RWPE2 (cell line): ENCODE results near the gene ALDH3B1.
A peak's percentile ranks its signal among the peaks of the same experiment; 100 is the strongest.

Experiments
- ATAC-seq: fragments of 200-7000 bp; cut with Tn5 transposase; 3 replicates; pipeline ENCODE4 v1.9.1; 2021; ENCODE audit warnings: low read depth
- DNase-seq: peaks from one replicate; pipeline ENCODE4 v3.0.0-alpha.2; 2020; ENCODE audit warnings: low spot score
- H3K27ac ChIP-seq: fragments of 450-650 bp; 2 replicates; pipeline ENCODE4 v1.5.1; 2017; ENCODE audit warnings: mild to moderate bottlenecking; ENCODE audit not compliant: poor library complexity, severe bottlenecking
- H3K27me3 ChIP-seq: fragments of 250-450 bp; sonication (Bioruptor Pico); 2 replicates; pipeline ENCODE4 v1.5.1; 2021; ENCODE audit warnings: mild to moderate bottlenecking, moderate library complexity; ENCODE audit not compliant: insufficient read depth, poor library complexity, severe bottlenecking
- H3K36me3 ChIP-seq: fragments of 250-450 bp; sonication (Bioruptor Pico); 2 replicates; pipeline ENCODE4 v1.5.1; 2020; ENCODE audit warnings: low read depth, mild to moderate bottlenecking, moderate library complexity
- H3K4me1 ChIP-seq: fragments of 250-450 bp; sonication (Bioruptor Pico); 2 replicates; pipeline ENCODE4 v1.5.1; 2021; ENCODE audit warnings: mild to moderate bottlenecking, moderate library complexity; ENCODE audit not compliant: insufficient read depth, poor library complexity, severe bottlenecking
- H3K4me3 ChIP-seq: fragments of 250-450 bp; sonication (Bioruptor Pico); 2 replicates; pipeline ENCODE4 v1.5.1; 2021; ENCODE audit warnings: mild to moderate bottlenecking, moderate library complexity; ENCODE audit not compliant: severe bottlenecking
- H3K9me3 ChIP-seq: fragments of 250-450 bp; sonication (Bioruptor Pico); 2 replicates; pipeline ENCODE4 v1.5.1; 2021; ENCODE audit warnings: mild to moderate bottlenecking, moderate library complexity; ENCODE audit not compliant: severe bottlenecking
- CTCF ChIP-seq: fragments of 450-650 bp; IDR thresholded peaks from one replicate; pipeline ENCODE4 v1.5.1; 2017; ENCODE audit warnings: mild to moderate bottlenecking, moderate library complexity; ENCODE audit not compliant: poor library complexity, severe bottlenecking

ALDH3B1 gene

GRCh38 chr11:68012843-68013610 is 2.9 kb downstream of the ALDH3B1 start:
- TF ChIP-seq CTCF: no peak
- Histone ChIP-seq H3K27ac (peak overlapping the region; percentile 94), H3K9me3 (no peaks in the 10 kb centered on the region), H3K4me1 (peaks cover 57% of the 10 kb centered on the region), H3K36me3 (no peaks in the 10 kb centered on the region), H3K4me3 (no peak overlapping the region), H3K27me3 (no peaks in the 10 kb centered on the region)
- ATAC-seq (peak; percentile 71), DNase-seq (peak; percentile 92)

GRCh38 chr11:68013611-68014156 is 3.6 kb downstream of the ALDH3B1 start:
- Histone ChIP-seq H3K27ac (peak overlapping the region; percentile 94), H3K36me3 (no peaks in the 10 kb centered on the region), H3K4me3 (no peak overlapping the region), H3K9me3 (no peaks in the 10 kb centered on the region), H3K27me3 (no peaks in the 10 kb centered on the region), H3K4me1 (peaks cover 53% of the 10 kb centered on the region)
- DNase-seq (no peak), ATAC-seq (no peak)
- no peak for TF ChIP-seq CTCF

GRCh38 chr11:68014157-68014946 is 4.2 kb downstream of the ALDH3B1 start:
- peaks cover 48% of the 10 kb centered on the region for H3K4me1 ChIP-seq
- no peaks in the 10 kb centered on the region for H3K36me3 ChIP-seq
- no peaks in the 10 kb centered on the region for H3K9me3 ChIP-seq
- H3K4me3 ChIP-seq: no peak overlapping the region
- peak overlapping the region; percentile 94 for H3K27ac ChIP-seq
- DNase-seq (peak; percentile 95), ATAC-seq (peak; percentile 62)
- TF ChIP-seq CTCF: no peak
- no peaks in the 10 kb centered on the region for H3K27me3 ChIP-seq

GRCh38 chr11:68014947-68015447 is 4.9 kb downstream of the ALDH3B1 start:
- Histone ChIP-seq H3K27ac (peak overlapping the region; percentile 94), H3K27me3 (no peaks in the 10 kb centered on the region), H3K36me3 (no peaks in the 10 kb centered on the region), H3K4me1 (peaks cover 42% of the 10 kb centered on the region), H3K9me3 (no peaks in the 10 kb centered on the region), H3K4me3 (no peak overlapping the region)
- no peak for ATAC-seq
- DNase-seq: no peak
- no peak for TF ChIP-seq CTCF
